Measurements from ENCODE around the gene SLX9.

GRCh38 chr21:44934276-44934675 lies 5.6 kb upstream of the SLX9 start:
- TF ChIP-seq CTCF (IDR thresholded peaks at IDR 0.05) (no peak), JUND (IDR thresholded peaks at IDR 0.05) (no peak), POLR2AphosphoS5 (IDR thresholded peaks at IDR 0.05; ENCODE audit: low read depth, low read length) (no peak), REST (IDR thresholded peaks at IDR 0.05; ENCODE audit: low read depth, low read length) (no peak), TAF1 (IDR thresholded peaks at IDR 0.05; ENCODE audit: borderline replicate concordance, low read depth, low read length) (no peak), FOXM1 (IDR thresholded peaks at IDR 0.05; ENCODE audit: low read depth) (no peak), USF2 (IDR thresholded peaks at IDR 0.05; ENCODE audit: borderline replicate concordance, low read depth, low read length) (no peak), EZH2phosphoT487 (IDR thresholded peaks at IDR 0.05; ENCODE audit: borderline replicate concordance, low read depth) (no peak), PBX3 (IDR thresholded peaks at IDR 0.05) (no peak), RCOR1 (IDR thresholded peaks at IDR 0.05; ENCODE audit: low read length) (no peak), MEF2A (IDR thresholded peaks at IDR 0.05; ENCODE audit: borderline replicate concordance, low read depth) (no peak)

All from SK-N-SH (cell line).